Measurements from ENCODE around the gene DNAJB11. TPM values are rescaled to one million over a fixed set of nuclear protein-coding genes. Genes with fewer than 3 reads are reported as not detected.

The DNAJB11 gene
- total RNA-seq, 1 experiment from 2014 or later, result 54.3 TPM

- Histone ChIP-seq H4K20me1 (ENCODE audit: insufficient read depth) (no peaks in the 10 kb centered on the region), H3K27ac (ENCODE audit: low read depth, low read length) (no peak overlapping the region), H3K9me3 (ENCODE audit: control insufficient read depth in 1 of 2, insufficient read depth in 1 of 2, low read depth in 1 of 2, low read length in 2 of 2) (no peaks in the 10 kb centered on the region), H3K9me2 (ENCODE audit: insufficient read depth) (no peaks in the 10 kb centered on the region), H3K79me2 (ENCODE audit: insufficient read depth, low read length) (no peaks in the 10 kb centered on the region), H3K4me1 (ENCODE audit: control insufficient read depth in 1 of 2, insufficient read depth in 2 of 2, low read length in 2 of 2) (no peaks in the 10 kb centered on the region), H3K36me3 (ENCODE audit: control insufficient read depth in 1 of 2, insufficient read depth in 2 of 2, low read length in 2 of 2) (no peaks in the 10 kb centered on the region), H3K4me3 (replicated peaks in 1 of 2; ENCODE audit: low read depth in 1 of 2, low read length in 2 of 2) (no peak overlapping the region), H3K27me3 (ENCODE audit: insufficient read depth, low read length) (peaks cover 19% of the 10 kb centered on the region; the same call in 1 of the 2 replicates), H3K9ac (ENCODE audit: low read length) (no peak overlapping the region), H3K4me2 (ENCODE audit: low read length) (no peak overlapping the region), H2AFZ (ENCODE audit: low read depth, low read length, poor library complexity, severe bottlenecking) (no peak overlapping the region)
- intact Hi-C loops (cut with micrococcal nuclease), result no loop called here
- DNase-seq (ENCODE audit: low read depth, low spot score) (no peak), ATAC-seq (no peak)
- ChIA-PET CTCF (no interaction called here), RAD21 (ENCODE audit: low non-redundant PET in 1 of 2, low total read pairs in 2 of 2, uncharacterized antibody in 2 of 2, unreplicated experiment in 2 of 2) (no interaction called here), POLR2A (no interaction called here)
- no peak for TF ChIP-seq TCF7L2 (IDR thresholded peaks at IDR 0.05; ENCODE audit: borderline replicate concordance, extremely low read depth, insufficient read depth, insufficient read length)
- TF ChIP-seq CEBPB (IDR thresholded peaks at IDR 0.05; ENCODE audit: low read depth), result no peak
- no peak for TF ChIP-seq SIN3A (IDR thresholded peaks at IDR 0.05; ENCODE audit: low read depth)
- TF ChIP-seq EZH2 (IDR thresholded peaks at IDR 0.05), result no peak
- no peak for TF ChIP-seq EZH2phosphoT487 (IDR thresholded peaks at IDR 0.05; ENCODE audit: borderline replicate concordance)
- TF ChIP-seq YY1 (IDR thresholded peaks at IDR 0.05; ENCODE audit: extremely low read depth, insufficient replicate concordance, low read depth, low read length), result no peak
- TF ChIP-seq ZFX (IDR thresholded peaks at IDR 0.05), result no peak
- no peak for TF ChIP-seq EGR1 (IDR thresholded peaks at IDR 0.05; ENCODE audit: low read depth)
- no peak for TF ChIP-seq ZBTB33 (IDR thresholded peaks at IDR 0.05; ENCODE audit: extremely low read depth, insufficient replicate concordance, low read length)
- no peak for TF ChIP-seq POLR2A (IDR thresholded peaks at IDR 0.05; ENCODE audit: borderline replicate concordance, extremely low read depth, insufficient read depth, insufficient read length)
- BruUV-seq (replicated peaks), result no TSS peak
Measured at GRCh38 chr3:186523022-186523421, 47.5 kb upstream of the DNAJB11 start.

All from HCT116 (cell line).